ENCODE results near the gene WNT16.

The WNT16 gene, protein sequence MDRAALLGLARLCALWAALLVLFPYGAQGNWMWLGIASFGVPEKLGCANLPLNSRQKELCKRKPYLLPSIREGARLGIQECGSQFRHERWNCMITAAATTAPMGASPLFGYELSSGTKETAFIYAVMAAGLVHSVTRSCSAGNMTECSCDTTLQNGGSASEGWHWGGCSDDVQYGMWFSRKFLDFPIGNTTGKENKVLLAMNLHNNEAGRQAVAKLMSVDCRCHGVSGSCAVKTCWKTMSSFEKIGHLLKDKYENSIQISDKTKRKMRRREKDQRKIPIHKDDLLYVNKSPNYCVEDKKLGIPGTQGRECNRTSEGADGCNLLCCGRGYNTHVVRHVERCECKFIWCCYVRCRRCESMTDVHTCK

DNA sequence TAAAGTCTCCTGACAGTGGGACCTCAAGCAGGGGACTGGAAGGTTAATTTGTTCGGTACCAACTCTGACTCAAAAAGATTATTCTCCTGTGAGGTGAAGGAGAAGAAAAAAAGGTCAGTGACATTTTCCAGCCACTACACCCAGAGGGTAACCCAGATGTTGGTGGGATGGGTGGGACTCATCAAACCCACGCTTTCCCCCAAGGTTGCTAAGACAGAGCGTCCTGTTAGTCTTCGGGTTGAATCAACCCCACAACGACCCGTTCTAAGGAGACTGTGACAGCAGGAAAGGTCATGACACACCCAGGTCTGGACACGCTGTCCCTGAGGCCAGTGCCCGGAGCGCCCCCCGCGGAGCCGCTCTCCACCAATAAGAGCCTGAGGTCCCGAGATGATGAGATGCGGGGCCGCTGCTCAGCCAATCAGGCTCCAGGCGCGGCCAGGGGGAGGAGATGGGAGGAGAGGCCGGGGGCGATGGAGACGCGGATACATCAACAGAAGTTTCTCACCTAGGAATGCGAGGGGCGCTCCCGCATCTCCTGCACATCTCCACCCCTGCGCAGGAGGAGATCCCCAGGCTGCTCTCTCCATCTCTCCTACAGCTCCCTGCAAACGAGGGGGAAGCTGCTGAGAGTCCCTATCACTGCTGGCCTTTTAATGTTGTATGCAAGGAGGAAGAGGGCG is at the start of gene WNT16:
TSS of gene WNT16 (plus strand) at position 493 of the 683 bp plus-strand sequence. CDS start 293 bp downstream, outside the sequence.
- no peak for DNase-seq (ENCODE audit: low read depth)
- peak within 1 kb of the TSS; percentile 53 for H3K4me3 ChIP-seq (ENCODE audit: control insufficient read depth, low read depth, low read length)
- TF ChIP-seq, protein P1, sequence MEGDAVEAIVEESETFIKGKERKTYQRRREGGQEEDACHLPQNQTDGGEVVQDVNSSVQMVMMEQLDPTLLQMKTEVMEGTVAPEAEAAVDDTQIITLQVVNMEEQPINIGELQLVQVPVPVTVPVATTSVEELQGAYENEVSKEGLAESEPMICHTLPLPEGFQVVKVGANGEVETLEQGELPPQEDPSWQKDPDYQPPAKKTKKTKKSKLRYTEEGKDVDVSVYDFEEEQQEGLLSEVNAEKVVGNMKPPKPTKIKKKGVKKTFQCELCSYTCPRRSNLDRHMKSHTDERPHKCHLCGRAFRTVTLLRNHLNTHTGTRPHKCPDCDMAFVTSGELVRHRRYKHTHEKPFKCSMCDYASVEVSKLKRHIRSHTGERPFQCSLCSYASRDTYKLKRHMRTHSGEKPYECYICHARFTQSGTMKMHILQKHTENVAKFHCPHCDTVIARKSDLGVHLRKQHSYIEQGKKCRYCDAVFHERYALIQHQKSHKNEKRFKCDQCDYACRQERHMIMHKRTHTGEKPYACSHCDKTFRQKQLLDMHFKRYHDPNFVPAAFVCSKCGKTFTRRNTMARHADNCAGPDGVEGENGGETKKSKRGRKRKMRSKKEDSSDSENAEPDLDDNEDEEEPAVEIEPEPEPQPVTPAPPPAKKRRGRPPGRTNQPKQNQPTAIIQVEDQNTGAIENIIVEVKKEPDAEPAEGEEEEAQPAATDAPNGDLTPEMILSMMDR (IDR thresholded peaks at IDR 0.05; ENCODE audit: control insufficient read depth, insufficient read depth, low read depth, low read length, missing control alignments) = no peak

DNA sequence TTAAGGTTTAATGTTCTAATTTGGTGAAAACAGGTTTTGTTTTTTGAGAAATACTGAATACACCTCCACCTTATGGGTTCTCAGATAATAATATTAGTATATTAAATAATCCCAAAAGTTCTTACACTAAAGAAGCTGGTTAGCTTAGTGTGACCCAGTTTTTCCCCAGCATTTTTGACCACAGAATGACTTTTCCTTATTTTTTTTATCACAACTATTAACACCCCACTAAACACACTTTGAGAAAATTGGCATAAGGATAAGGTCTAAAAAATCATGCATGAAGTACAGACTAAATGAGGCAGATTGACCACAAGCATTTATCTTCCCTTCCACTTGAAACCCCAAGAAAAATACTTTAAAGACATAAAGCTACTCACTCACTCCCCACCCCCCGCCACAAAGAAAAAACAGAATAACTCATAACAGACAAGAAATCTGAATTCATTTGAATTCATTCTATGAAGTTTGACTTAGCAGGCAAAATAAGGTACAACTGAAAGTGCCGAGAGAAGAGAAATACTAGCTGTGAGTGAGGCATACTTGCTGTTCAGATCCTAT is 49.7 kb upstream of the WNT16 start:
- H3K4me3 ChIP-seq (ENCODE audit: control insufficient read depth, low read depth, low read length) = no peak overlapping the region
- no peak for DNase-seq (ENCODE audit: low read depth)
- TF ChIP-seq, protein P1 (IDR thresholded peaks at IDR 0.05; ENCODE audit: control insufficient read depth, insufficient read depth, low read depth, low read length, missing control alignments) = no peak

DNA sequence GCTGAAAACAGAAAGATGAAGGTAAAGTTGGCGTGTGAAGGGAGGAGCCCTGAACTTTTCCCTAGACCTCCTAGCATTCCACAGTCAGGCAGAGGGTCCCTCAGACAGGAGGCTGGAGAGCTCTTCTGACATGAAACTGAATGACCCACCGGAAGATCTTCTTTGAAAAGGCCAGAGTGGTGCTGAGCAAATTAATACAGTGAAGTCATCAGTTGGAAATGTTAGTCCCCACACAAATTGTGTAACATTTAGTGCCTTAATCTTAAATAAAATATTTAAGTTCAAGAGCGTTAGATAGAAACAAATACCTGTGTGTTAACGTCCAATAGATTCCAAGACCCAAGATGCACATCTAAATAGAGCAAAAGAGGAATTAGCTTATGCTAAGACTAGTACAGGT is 49.0 kb upstream of the WNT16 start:
- DNase-seq (ENCODE audit: low read depth) = no peak
- no peak overlapping the region for H3K4me3 ChIP-seq (ENCODE audit: control insufficient read depth, low read depth, low read length)
- TF ChIP-seq, protein P1 (IDR thresholded peaks at IDR 0.05; ENCODE audit: control insufficient read depth, insufficient read depth, low read depth, low read length, missing control alignments) = no peak

DNA sequence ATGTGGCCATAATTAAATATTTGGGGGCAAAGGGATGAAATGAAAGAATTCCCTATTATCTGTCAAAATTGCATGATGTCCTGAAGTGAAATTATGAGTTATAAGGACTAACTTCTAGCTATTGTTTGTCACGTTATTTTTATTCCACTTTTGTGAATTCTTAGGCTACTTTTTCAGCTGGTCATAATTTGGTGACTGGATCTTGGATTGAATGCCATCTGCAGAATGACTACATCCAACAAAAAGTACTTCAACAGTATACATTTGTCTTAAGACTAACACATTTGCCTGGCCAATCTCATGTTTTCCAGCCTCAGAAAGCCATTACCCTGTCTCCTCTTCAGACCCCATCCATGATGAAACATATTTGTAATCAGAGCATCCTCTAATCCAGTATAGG is 48.1 kb upstream of the WNT16 start:
- no peak overlapping the region for H3K4me3 ChIP-seq (ENCODE audit: control insufficient read depth, low read depth, low read length)
- DNase-seq (ENCODE audit: low read depth) = no peak
- TF ChIP-seq, protein P1 (IDR thresholded peaks at IDR 0.05; ENCODE audit: control insufficient read depth, insufficient read depth, low read depth, low read length, missing control alignments) = no peak

DNA sequence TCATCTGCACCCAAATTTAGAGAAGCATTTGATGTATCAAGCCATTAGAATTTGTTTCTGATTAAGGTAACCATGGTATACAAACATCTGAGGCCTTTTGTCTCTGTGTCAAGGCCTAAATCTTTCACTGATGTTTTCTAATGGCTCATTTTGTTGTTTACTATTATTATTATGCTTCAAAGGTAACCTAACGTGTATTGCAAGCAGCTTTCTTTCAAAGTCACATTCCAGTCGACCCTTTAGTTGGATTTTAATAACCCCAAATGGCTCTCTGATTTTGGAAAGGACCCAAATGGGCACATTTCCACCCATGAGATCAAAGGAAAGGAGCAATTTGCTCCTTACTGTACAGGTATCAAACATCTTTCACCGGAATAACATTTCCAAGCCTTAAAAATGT is 46.7 kb upstream of the WNT16 start:
- H3K4me3 ChIP-seq (ENCODE audit: control insufficient read depth, low read depth, low read length) = no peak overlapping the region
- TF ChIP-seq, protein P1 (IDR thresholded peaks at IDR 0.05; ENCODE audit: control insufficient read depth, insufficient read depth, low read depth, low read length, missing control alignments) = no peak
- no peak for DNase-seq (ENCODE audit: low read depth)

DNA sequence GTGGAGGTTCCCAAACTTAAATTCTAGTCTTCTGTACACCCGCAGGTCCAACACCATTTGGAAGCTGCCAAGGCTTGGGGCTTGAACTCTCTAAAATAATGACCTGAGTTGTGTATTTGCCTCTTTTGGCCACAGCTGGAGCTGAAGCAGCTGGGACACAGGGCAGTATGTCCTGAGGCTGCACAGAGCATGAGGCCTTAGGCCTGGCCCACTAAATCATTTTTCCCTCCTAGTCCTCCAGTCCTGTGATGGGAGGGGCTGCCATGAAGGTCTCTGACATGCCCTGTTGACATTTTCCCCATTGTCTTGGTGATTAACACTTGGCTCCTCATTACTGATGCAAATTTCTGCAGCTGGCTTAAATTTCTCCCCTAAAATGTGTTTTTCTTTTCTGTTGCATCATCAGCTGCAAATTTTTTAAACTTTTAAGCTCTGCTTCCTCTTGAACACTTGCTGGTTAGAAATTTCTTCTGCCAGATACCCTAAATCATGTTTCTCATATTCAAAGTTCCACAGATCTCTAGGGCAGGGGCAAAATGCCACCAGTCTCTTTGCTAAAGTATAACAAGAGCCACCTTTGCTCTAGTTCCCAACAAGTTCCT is 43.6 kb upstream of the WNT16 start:
- DNase-seq (ENCODE audit: low read depth) = no peak
- TF ChIP-seq, protein P1 (IDR thresholded peaks at IDR 0.05; ENCODE audit: control insufficient read depth, insufficient read depth, low read depth, low read length, missing control alignments) = no peak
- H3K4me3 ChIP-seq (ENCODE audit: control insufficient read depth, low read depth, low read length) = no peak overlapping the region
